HTERT RPE-1 (cell line): ENCODE data around the gene PLA2G4C.

ENCODE experiments used
- in situ Hi-C: fragments of 300-500 bp; cut with MboI; formaldehyde crosslinking; loops from 4 replicates; pipeline ENCODE4 v1.14.3; 2020; ENCODE audit warnings: low sequenced_read_pairs

The PLA2G4C gene

GRCh38 chr19:48061401-48062344 lies 48.9 kb downstream of the PLA2G4C start:
- in situ Hi-C loops: no loop called here

DNA sequence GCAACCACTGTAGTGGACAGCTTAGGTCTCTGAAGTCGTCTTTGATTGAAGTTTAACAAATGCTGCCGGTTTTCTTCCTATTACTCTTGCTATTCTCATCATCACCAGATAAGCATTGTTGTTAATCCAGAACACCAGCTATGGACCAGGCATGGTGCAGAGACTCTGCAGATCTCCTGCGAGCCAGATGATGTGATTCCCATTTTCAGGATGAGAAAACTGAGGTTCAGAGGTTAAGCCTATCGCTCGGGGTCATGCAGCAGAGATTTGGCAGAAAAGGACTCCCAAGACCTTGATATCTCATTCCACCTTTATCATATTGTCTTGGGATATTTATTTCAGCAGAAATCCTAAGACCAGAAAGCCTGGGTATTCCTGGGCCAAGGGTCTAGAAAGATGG lies 50.2 kb downstream of the PLA2G4C start:
- in situ Hi-C loops: no loop called here

DNA sequence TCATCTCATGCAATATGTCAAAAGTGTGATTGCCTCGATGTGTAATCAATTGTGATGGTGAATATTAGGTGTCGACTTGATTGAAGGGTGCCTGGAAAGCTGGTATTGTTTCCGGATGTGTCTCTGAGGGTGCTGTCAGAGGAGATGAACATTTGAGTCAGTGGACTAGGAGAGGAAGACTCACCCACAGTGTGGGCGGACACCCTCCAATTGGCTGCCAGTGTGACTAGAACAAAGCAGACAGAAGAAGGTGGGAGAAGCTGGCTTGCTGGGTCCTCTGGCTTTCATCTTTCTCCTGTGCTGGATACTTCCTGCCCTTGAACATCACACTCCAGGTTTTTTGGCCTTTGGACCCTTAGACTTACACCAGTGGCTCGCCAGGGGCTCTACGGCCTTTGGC lies 51.3 kb downstream of the PLA2G4C start:
- in situ Hi-C loops: no loop called here

DNA sequence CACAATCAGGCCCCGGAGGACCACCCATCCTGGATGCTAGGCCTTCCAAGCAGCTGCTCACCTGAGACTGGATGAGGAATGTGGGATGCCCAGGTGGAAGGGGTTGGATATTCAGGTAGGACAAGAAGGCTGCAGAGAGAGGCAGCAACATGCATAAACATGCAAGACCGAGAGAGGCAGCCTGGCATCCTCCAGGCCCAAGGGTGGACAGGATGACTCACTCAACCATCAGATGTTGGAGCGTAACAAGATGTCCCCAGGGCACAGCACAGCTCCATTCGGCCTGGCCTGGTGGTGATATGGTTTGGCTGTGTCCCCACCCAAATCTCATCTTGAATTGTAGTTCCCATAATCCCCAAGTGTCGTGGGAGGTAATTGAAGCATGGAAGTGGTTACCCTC lies 56.8 kb downstream of the PLA2G4C start:
- in situ Hi-C loops: no loop called here

GRCh38 chr19:48053076-48053475 lies 57.5 kb downstream of the PLA2G4C start:
- in situ Hi-C loops: no loop called here

GRCh38 chr19:48051335-48052033 lies 59.1 kb downstream of the PLA2G4C start:
- in situ Hi-C loops: no loop called here

DNA sequence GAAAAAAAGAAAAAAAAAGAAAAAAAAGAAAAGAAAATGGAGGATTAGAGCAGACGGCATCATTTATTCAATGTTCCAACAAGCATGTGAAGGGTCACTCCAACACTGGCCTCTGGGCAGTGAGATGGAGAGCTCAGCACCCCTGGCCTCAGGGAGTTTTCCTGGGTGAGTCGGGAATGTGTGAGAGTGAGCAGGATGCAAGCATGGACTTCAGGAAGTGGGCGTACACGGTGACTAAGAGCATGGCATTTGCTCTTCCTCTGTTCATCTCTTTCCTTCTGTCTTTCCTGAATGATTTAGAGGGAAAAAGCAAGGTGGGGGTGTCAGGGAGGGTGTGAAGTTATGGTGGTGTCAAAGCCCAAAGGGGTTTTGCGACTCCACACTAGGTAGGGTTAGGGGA lies 66.1 kb downstream of the PLA2G4C start:
- in situ Hi-C loops: no loop called here

DNA sequence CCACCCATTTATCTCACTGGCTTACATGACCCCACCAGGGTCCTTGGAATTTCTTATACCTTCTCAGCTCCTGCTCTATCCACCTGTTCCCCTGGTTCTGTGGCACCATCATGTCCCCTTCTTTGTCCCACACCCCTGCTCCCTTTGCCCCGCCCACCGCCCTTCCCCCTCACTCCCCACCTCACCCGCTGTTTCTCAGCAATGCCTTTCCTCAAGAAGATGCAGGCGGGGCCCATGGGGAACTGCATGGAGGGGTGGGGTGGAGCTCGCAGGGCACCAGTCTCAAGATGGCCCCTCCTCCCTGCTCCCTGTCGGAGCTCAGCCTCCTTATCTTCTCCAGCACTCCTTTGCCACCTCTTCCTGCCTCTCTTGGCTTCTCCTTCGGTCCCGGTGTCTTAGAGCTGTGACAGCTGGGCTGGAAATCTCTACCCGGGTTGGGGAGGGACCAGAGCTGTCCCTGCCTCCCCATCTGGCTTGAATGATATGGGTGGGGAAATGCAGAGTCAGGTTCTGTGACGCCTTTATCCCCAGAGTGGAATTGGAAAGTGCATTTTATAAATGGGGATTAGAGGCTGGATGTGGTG lies 66.8 kb downstream of the PLA2G4C start, which contains the start of gene CABP5:
CABP5 (minus strand) TSS at position 405 of the 584 bp plus-strand sequence; CDS start at position 248, 157 bp downstream.
- in situ Hi-C loops: no loop called here

DNA sequence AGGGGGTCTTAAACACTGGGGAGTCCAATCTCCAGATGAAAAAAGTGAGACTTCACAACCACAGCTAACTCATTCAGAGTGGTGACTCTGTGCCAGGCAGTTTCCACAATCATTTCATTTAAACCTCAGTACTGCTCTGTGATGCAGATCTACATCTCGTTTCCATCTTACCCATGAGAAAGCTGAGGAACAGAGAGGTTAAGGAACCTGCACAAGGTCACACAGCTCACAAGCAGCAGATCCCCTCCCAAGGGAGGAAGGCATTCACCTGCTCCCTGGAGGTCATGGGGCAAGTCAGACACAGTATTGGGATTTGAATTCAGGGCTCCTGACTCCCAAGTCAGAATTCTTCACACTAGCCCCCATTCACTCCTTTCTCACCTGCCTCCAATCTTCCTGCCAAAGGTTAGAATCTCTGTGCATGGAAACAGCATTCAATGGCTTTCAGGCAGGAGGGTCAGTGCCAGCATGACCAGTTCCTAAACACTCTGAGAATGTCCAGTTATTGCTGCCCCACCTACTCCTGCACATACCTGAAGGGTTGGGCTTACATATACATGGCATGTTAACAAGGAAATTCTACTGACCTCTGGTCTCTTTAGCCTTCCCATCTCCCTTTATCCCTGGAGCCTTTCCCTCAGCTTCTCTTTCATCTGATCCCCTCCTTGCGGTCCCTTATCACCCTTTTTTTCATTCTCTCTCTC lies 68.6 kb downstream of the PLA2G4C start:
- in situ Hi-C loops: no loop called here

GRCh38 chr19:48036765-48037164 lies 73.9 kb downstream of the PLA2G4C start:
- in situ Hi-C loops: no loop called here

GRCh38 chr19:48033604-48034003 lies 77.0 kb downstream of the PLA2G4C start:
- in situ Hi-C loops: no loop called here

DNA sequence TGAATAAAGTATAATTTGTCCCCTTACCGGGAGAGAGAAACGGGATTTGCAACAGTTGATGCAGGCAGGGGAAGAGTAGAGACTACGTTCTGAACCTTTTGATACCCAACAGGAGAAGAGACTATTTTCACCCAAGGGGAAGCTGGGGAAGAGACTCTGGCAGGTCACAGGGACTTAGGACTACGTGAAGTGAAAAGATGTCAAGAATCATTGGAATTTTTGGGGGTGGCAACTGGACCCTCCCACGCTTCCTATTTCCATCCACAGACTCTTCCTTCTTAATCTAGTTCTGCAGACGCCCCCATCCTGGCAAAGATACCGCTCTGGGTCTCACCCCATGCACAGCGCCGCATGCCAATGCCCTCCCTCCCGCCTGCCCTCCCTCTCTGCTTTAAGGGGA lies 80.5 kb downstream of the PLA2G4C start:
- in situ Hi-C loops: no loop called here

DNA sequence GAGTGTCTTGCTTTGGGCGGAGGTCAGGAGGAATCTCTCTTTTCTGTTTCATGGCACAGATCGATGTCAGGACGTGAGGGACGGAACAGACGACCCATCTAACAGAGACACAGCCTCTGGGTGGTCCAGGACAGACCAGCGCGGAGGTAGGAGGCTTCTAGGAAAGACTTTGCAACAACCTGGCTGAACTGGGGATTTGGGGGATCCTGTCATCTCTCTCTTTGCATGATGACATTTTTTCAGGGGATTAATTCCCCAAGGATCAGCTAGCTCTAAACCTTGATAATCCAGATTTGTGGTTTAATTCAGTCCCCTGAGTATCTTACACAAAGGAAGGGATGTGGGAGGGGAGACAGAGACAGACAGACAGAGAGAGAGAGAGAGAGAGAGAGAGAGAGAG lies 81.2 kb downstream of the PLA2G4C start:
- in situ Hi-C loops: no loop called here

GRCh38 chr19:48025480-48025879 lies 85.1 kb downstream of the PLA2G4C start:
- in situ Hi-C loops: no loop called here

DNA sequence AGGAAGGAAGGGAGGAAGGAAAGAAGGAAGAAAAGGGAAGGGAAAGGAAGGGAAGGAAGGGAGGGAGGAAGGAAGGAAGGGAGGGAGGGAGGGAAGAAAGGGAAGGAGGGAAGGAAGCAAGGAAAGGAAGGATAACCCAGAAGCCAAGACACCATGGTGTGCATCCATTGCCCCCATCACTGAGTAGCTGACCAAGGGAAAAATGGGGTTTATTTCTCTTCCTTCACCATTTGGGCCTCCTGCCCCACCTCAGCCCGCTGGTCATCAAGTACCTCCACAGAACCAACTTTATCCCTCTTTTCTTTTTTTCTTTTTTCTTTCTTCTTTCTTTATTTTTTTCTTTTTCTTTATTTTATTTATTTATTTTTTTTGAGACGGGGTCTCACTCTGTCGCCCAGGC lies 87.1 kb downstream of the PLA2G4C start:
- in situ Hi-C loops: no loop called here

- in situ Hi-C loops: no loop called here
These were observed 87.6 kb downstream of the PLA2G4C start for GRCh38 chr19:48023011-48023410.

DNA sequence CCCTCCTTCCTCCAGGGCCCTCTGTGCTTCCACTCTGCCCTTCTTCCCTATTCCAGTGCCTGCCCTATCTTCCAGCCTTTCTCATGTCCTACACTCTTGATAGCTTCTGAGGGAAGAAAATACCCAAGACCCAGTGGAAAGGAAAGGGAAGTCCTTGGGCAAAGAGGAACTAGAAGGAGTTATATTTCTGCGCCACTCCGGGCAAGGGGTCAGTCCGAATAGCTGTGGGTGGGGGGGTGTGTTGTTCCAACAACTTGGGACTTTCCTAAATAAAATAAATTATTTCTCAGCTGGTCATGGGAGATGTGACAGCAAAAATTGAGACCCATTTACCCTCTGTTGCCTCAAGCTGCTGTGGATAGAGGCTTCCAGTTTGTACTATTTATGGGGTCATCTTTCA lies 89.9 kb downstream of the PLA2G4C start:
- in situ Hi-C loops: no loop called here

- in situ Hi-C loops: no loop called here
These were observed 99.5 kb downstream of the PLA2G4C start for GRCh38 chr19:48010932-48011758.

- in situ Hi-C loops: no loop called here
These were observed 103.9 kb downstream of the PLA2G4C start for GRCh38 chr19:48006762-48007161.

DNA sequence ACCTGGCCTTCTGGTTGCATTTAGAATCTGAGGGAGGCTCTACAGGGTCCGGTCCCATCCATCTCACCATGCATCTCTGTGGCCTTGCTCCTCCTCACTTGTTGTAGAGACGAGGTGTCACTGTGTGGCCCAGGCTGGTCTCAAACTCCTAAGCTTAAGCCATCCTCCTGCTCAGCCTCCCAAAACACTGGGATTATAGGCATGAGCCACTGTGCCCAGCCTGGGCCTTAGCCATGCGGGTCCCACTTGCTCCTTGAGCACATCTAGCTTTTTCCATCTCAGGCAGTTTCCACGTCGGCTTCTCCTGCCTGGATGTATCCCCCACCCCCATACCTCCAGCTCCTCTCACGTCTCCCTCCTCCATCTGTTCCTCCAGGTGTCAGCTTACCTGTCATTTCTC lies 106.4 kb downstream of the PLA2G4C start:
- in situ Hi-C loops: no loop called here
